ENCODE data around the gene GPR156. TPM values are rescaled to one million over a fixed set of nuclear protein-coding genes. Genes with fewer than 3 reads are reported as not detected.

The GPR156 gene
- total and polyA plus RNA-seq, 12 donors, result 0.29 to 1.5 (median 0.59) TPM

- TF ChIP-seq POLR2A (IDR thresholded peaks at IDR 0.05), result no peak
- TF ChIP-seq CTCF (IDR thresholded peaks at IDR 0.05), result no peak
- Histone ChIP-seq H3K9me3 (replicated peaks in 1 of 3) (no peaks in the 10 kb centered on the region), H3K27me3 (no peaks in the 10 kb centered on the region), H3K27ac (no peak overlapping the region), H3K36me3 (replicated peaks in 1 of 2) (no peaks in the 10 kb centered on the region), H3K4me1 (replicated peaks in 1 of 2) (no peaks in the 10 kb centered on the region), H3K4me3 (no peak overlapping the region)
- WGBS, 4 donors, result 87 to 96% (median 91%) methylated on average over 5 to 10 of the region's 10 CpGs
- intact Hi-C loops (cut with DNase I), result loop anchor here in 1 of 2 donors (10.0 kb wide), 1 partner anchor 273 kb away; no protein-coding TSS in a partner anchor
- no peak for DNase-seq
Observed at GRCh38 chr3:120167488-120167887, 117.5 kb downstream of the GPR156 start.

- TF ChIP-seq CTCF (IDR thresholded peaks at IDR 0.05) (no peak), POLR2A (IDR thresholded peaks at IDR 0.05) (no peak)
- H3K27ac ChIP-seq, result no peak overlapping the region
Observed at GRCh38 chr3:120163816-120164215, 121.2 kb downstream of the GPR156 start.

GRCh38 chr3:120163026-120163425 lies 122.0 kb downstream of the GPR156 start:
- H3K27ac ChIP-seq, result no peak overlapping the region
- no peaks in the 10 kb centered on the region for H3K9me3 ChIP-seq (replicated peaks in 1 of 3)
- WGBS, 4 donors, result 86 to 90% (median 87%) methylated on average over 4 of the region's 4 CpGs
- H3K4me3 ChIP-seq, result no peak overlapping the region
- TF ChIP-seq CTCF (IDR thresholded peaks at IDR 0.05) (no peak), POLR2A (IDR thresholded peaks at IDR 0.05) (no peak)
- no peaks in the 10 kb centered on the region for H3K36me3 ChIP-seq (replicated peaks in 1 of 2)
- H3K4me1 ChIP-seq (replicated peaks in 1 of 2), result no peaks in the 10 kb centered on the region
- no peak for DNase-seq
- no peaks in the 10 kb centered on the region for H3K27me3 ChIP-seq
- intact Hi-C loops (cut with DNase I), result loop anchor here in 1 of 2 donors (10.0 kb wide), 1 partner anchor 268 kb away; no protein-coding TSS in a partner anchor

More at GRCh38 chr3:120163816-120164215, 121.2 kb downstream of the GPR156 start:
- Histone ChIP-seq H3K4me1 (replicated peaks in 1 of 2) (no peaks in the 10 kb centered on the region), H3K36me3 (replicated peaks in 1 of 2) (no peaks in the 10 kb centered on the region), H3K27me3 (no peaks in the 10 kb centered on the region), H3K4me3 (no peak overlapping the region), H3K9me3 (replicated peaks in 1 of 3) (no peaks in the 10 kb centered on the region)
- intact Hi-C loops (cut with DNase I), result loop anchor here in 1 of 2 donors (10.0 kb wide), 1 partner anchor 269 kb away; no protein-coding TSS in a partner anchor
- DNase-seq, result no peak

- Histone ChIP-seq H3K4me1 (replicated peaks in 1 of 2) (no peaks in the 10 kb centered on the region), H3K27ac (no peak overlapping the region), H3K9me3 (replicated peaks in 1 of 3) (no peaks in the 10 kb centered on the region), H3K4me3 (no peak overlapping the region), H3K27me3 (no peaks in the 10 kb centered on the region), H3K36me3 (replicated peaks in 1 of 2) (no peaks in the 10 kb centered on the region)
- intact Hi-C loops (cut with DNase I), result loop anchor here in 1 of 2 donors (10.0 kb wide), 1 partner anchor 268 kb away; no protein-coding TSS in a partner anchor
- no peak for TF ChIP-seq POLR2A (IDR thresholded peaks at IDR 0.05)
- TF ChIP-seq CTCF (IDR thresholded peaks at IDR 0.05), result no peak
- DNase-seq, result no peak
Observed at GRCh38 chr3:120162400-120162799, 122.6 kb downstream of the GPR156 start.

Measured in adrenal gland (tissue), 12 donors.